NCI-H128 (cell line): Measurements from ENCODE around the gene ZBTB20.

Experiments
- DNase-seq: peaks from one replicate; lab custom pipeline; 2025; ENCODE audit not compliant: unreplicated experiment; lab: John Stamatoyannopoulos, UW

Gene ZBTB20

GRCh38 chr3:114392831-114393230 lies 754.3 kb downstream of the ZBTB20 start:
- DNase-seq = no peak

- no peak for DNase-seq
These were observed 757.9 kb downstream of the ZBTB20 start for GRCh38 chr3:114389156-114389555.

DNA sequence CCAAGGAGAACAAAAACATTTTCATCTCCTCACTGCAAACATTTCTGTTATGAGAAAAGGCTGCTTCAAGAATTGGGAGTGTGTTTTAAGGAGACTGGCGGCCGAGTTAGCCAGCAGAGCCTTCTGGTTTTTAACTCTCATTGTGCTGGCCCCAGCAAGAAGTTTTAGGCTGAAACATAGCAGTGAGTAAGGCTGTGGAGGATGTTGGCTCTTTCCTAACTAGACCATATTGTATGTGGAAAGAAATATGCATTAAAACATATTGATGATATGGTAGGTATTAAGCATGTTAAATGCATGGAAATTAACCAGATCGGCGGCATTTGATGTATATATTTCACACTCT lies 762.6 kb downstream of the ZBTB20 start:
- DNase-seq = no peak

GRCh38 chr3:114383875-114384557 lies 763.1 kb downstream of the ZBTB20 start:
- DNase-seq = peak; percentile 70

GRCh38 chr3:114380233-114380651 lies 766.8 kb downstream of the ZBTB20 start:
- no peak for DNase-seq

DNA sequence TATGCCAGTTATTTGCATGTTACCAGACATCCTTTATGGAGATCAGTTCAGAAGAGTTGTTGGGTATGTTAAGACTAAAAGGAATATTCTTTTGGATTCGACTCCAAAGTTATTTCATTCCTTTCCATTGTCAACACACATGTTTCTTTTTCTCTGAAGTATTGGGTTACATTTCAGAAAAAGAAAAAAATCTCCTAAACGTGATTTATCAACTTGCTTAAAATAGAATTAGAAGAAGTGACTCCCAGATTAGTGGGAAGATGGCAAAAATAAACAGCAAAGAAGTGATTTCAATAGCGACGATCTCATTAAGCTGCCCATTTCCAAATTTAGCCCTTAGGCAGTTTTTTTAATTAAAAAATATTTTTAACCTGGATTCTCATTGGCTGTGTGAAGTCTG lies 767.8 kb downstream of the ZBTB20 start:
- no peak for DNase-seq

- DNase-seq = no peak
These were observed 768.3 kb downstream of the ZBTB20 start for GRCh38 chr3:114378760-114379159.

DNA sequence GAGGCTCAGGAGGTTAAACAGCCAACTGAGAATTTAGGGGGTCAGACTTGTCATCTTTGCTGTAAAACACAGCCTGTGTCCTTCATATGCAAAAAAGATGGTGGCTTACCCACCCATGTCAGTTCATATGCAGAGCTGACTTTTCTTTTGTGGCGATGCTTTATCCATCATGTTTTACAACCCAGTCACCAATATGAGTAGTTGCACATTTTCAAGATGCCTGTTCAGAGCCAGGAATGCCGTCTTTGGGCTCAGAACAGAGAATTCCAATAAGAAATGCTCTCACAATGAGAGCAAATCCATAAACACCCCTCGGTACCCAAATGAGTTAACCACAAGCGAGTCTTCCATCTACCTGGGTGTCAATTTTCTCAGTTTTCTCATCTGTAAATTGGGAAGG lies 769.7 kb downstream of the ZBTB20 start:
- no peak for DNase-seq

DNA sequence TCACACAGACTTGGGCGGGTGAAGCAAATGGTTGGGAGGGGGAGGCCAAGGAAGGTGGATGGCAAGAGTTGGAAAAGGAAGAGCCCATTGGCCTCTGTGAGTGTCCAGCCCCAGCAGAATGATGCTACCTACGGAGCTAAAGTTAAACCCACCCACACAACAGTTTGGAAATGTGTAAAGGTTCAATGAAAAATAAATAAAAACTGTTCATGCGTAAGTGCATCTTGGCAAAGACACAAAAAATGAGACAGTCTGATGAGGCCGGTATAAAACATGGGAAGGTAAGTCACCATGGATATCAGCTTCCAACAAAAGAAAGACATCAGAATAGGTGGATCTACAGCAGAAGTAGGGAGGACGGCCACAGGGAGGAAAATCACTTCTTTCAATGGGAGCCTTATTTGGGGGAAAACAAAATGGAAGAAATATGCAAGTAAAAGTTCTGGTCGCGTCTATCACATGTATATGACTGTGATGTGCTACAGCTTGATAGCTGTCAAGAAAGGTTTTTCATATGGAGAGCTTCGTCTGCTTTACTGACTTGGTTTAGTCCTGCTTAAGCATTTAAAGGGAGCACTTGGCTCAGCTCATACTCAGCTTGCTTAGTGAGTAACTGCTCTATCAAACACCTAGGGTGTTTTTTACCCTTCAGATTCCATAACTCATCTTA lies 770.4 kb downstream of the ZBTB20 start:
- no peak for DNase-seq

DNA sequence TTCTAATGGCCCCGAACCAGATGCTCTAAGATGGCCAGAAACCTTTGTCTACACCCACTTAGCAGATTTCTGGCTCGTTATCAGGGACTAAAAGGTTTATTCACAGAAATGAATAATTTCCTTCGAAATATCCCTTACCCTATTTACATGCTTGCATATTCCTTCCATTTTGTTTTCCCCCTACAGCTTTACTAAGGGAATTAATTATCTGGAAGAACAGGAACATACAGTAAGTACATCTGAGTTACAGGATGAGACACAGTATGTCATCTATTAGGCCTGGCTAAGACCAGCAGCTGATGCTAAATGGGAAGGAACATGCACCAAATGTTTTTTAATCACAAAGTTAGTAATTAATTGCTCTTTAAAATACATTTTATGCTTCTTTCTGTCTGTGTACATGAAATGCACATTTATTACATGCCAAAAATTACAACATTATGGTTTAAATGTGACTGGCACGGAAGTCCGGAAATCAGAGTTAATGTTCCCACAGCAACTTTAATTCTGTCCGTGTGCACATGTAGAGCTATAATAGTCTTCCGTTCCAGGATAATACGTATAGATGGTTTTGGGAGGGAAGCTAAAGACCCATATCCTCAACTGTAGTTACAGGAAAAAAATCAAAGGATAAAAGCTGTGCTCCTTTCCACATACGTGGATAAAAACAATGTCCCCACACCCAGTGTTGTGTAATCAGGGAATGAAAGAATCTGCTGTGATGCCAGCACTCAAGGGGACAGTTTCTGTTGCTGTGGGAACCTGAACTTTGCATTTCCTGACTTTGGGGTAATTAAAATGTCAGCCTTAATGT lies 771.3 kb downstream of the ZBTB20 start:
- DNase-seq = no peak

GRCh38 chr3:114374433-114374990 lies 772.6 kb downstream of the ZBTB20 start:
- no peak for DNase-seq

- no peak for DNase-seq
These were observed 776.4 kb downstream of the ZBTB20 start for GRCh38 chr3:114370537-114371174.

- no peak for DNase-seq
These were observed 781.2 kb downstream of the ZBTB20 start for GRCh38 chr3:114365909-114366308.

GRCh38 chr3:114364806-114365654 lies 782.1 kb downstream of the ZBTB20 start:
- no peak for DNase-seq

DNA sequence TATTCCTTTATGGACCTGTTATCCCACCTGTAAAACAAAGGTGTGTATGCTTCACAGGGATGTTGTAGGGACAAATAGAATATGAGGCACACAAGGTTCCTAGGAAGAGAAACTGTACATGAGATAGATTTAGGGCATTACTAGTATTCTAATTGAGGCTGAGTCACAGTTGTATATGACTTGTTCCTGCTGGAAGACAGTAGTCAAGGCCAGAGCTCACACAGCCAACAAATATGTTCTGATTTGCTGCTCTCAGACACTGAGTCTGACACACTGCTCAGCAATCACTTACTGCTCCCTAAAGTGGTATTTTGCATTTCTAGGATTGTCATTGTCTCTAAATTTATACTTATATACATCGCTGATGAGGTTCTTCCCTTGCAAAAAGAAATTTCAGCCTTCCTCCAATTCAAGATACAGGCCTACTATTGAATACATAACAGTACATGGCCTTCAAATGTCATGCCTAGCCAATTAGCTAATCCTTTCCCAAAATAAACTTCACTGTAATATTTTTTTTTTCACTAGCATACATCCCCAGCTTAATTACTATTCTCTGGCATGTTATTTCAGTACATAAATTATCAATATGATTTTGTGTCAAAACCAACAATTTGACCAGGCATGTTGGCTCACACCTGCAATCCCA lies 783.4 kb downstream of the ZBTB20 start:
- no peak for DNase-seq

DNA sequence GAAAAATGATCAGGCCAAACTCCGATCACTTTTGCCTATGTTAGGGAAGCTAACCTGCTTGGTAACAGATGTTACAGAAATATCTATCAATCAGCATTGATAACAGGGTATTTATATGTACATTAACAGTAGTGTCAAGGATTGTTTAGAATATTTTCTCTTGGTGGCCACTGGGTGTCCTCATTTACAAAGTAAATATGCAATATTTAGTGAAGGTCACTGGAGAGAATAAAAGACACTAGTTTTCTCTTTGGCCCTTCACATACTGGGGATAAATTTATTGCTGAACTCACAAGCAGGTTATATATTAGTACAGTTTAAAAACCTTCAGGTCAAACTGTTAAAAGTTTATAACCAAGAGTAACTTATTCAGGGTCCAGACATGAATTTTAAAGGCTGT lies 784.3 kb downstream of the ZBTB20 start:
- no peak for DNase-seq

DNA sequence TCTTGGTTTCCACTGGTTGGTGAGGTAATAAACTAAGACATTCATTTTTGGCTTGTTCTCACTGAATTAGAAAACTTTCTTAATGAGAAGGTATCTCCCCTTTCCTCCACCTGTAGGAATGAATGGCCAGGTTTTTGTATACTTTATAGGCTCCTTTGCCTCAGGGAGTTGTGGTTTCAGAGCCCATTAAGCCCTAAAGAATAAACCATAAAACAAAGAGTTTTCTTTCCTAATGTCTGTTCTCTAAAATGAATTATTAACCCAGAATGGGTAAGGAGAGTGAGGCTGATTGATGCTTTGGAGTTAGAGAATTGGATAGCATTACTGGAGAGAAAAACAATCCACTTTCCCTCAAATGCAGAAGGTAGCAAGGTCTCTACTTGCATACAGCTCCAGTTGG lies 785.7 kb downstream of the ZBTB20 start:
- no peak for DNase-seq

DNA sequence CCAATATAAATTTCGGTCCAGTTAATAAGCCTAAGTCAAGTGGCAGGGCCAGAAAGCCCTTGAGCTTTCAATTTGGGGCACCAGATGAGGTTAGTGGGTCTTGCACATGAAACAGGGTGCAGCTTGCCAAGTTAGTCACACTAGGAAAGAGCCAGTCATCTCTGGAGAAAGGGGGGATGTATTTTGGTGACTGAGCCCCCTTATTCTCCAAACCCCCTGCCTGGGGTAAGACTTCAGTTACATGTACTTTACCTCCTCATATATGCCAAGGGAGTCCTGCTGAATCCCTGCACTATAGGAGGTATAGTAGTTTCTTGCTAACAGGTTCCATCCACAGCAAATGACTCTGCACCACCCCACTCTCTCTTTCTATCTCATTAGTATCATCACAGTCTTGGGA lies 790.6 kb downstream of the ZBTB20 start:
- no peak for DNase-seq

- no peak for DNase-seq
These were observed 791.0 kb downstream of the ZBTB20 start for GRCh38 chr3:114356066-114356465.

DNA sequence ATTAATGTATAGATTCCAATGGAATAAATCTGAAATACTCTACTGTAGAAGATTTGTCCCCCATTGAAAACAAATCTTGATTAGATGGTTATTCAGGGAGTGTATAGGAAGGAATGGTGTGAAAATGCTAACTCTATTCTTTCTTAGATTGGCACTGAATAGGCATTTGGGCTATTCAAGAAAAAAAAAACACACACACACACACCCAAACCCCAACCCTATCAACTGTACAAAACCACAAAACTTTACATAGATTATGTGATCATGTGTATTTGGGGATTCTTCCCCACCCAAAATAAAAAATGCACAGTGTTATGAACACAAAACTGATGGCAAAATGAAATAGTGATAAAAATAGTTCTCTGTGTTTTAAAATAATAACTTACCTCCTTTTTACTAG lies 791.4 kb downstream of the ZBTB20 start:
- no peak for DNase-seq
